Natural killer cell treated with Interleukin-12 subunit alpha and Interleukin-12 subunit beta and Interleukin-15 and Interleukin-18, amount 100 ng/mL, for 72 hours (primary cell): Measurements from ENCODE around the gene TMEM132C. TPM values are rescaled to one million over a fixed set of nuclear protein-coding genes. Genes with fewer than 3 reads are reported as not detected.

Source experiments
- ATAC-seq, 2 donors: fragments of 150-1000 bp; cut with Tn5 transposase in 1 of 2; sonication (Bioruptor Pico), chemical (Tn5 transposase) in 1 of 2; 2 replicates each; pipeline ENCODE4 v1.10.0; 2021
- DNase-seq: peaks from one replicate; pipeline ENCODE4 v3.0.0; 2022; ENCODE audit warnings: low spot score
- H3K27ac Mint-ChIP-seq, 2 donors: 1 replicate in 1 of 2; 2 replicates in 1 of 2; pipeline ENCODE4 v1.8.0; 2022; ENCODE audit warnings: mixed read lengths in 2 of 2, mild to moderate bottlenecking in 1 of 2, moderate library complexity in 1 of 2
- H3K27me3 Mint-ChIP-seq, 2 donors: 1 replicate in 1 of 2; 2 replicates in 1 of 2; pipeline ENCODE4 v1.8.0; 2022; ENCODE audit warnings: mixed read lengths in 2 of 2
- H3K36me3 Mint-ChIP-seq: one replicate; pipeline ENCODE4 v1.8.0; 2022; ENCODE audit warnings: mixed read lengths
- H3K4me1 Mint-ChIP-seq, 2 donors: 1 replicate in 1 of 2; 2 replicates in 1 of 2; pipeline ENCODE4 v1.8.0; 2022; ENCODE audit warnings: low read depth in 2 of 2, mixed read lengths in 2 of 2, mild to moderate bottlenecking in 1 of 2
- H3K4me3 Mint-ChIP-seq: one replicate; pipeline ENCODE4 v1.8.0; 2022; ENCODE audit warnings: mixed read lengths
- H3K9me3 Mint-ChIP-seq: 2 replicates; pipeline ENCODE4 v1.8.0; 2022; ENCODE audit warnings: mixed read lengths
- total RNA-seq, 2 donors: library from RNA; stranded (reverse); gene quantifications; one replicate each; pipeline ENCODE4 v1.2.3, GENCODE V29; 2022

TMEM132C gene
- total RNA-seq, 2 donors from 2014 or later = 0.14 TPM; not detected in 1

DNA sequence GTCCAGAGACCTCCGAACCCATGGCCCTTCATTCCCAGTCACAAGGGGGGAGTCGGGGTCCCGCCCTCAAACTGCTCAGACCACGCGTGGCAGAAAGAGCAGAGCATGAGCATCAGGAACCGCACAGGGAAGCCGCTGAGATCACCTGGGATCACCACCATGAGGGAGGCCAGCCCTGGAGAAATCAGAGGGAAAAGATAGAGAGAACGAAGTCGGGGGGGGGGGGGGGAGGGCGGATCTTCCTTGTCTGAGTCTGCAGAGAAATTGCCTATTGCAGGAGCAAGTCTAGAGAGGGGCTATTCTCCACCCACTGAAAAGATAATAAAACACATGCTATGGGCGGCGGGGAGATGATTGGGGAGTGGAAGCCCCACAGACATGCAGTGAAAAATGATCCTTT, 884 bp upstream of the TMEM132C start:
- ATAC-seq (no peak), DNase-seq (no peak)
- Mint-ChIP-seq H3K27me3 (peaks cover 38 to 60% of the 10 kb centered on the region in 2 donors), H3K36me3 (no peaks in the 10 kb centered on the region), H3K27ac (no peak overlapping the region), H3K9me3 (no peaks in the 10 kb centered on the region), H3K4me1 (no peaks in the 10 kb centered on the region), H3K4me3 (no peak overlapping the region)

DNA sequence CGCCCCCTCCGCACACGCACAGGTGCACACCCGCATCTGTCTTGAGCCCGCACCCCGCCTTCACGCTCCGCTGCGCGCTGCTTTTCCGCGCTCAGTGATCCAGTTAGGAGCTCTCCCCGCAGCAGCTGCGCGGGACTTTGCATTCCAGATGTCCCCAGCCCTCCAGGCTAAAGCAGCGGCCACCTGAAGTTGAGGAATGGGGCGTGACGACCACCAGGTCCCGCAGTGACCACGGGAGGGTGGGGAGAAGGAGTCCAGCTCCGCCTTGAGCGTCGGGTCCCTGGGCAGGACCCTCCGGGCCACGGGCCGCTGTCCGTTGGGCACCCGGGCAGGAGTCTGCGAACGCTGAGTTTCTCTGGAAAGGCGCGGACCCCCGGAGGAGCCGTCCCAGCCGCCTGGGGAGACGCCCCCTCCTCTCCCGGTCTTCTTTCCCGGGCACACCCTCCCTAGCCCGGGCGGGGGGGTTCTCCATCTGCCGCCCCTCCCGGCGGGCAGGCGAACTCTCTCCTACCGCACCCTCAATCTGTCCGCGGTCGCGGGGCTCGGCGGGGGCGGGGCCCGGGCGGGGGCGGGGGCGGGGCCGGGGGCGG, 334 bp upstream of the TMEM132C start:
- Mint-ChIP-seq H3K4me3 (no peak overlapping the region), H3K27me3 (peaks cover 41 to 64% of the 10 kb centered on the region in 2 donors), H3K9me3 (no peaks in the 10 kb centered on the region), H3K36me3 (no peaks in the 10 kb centered on the region), H3K4me1 (no peaks in the 10 kb centered on the region), H3K27ac (no peak overlapping the region)
- no peak for DNase-seq
- ATAC-seq = no peak

DNA sequence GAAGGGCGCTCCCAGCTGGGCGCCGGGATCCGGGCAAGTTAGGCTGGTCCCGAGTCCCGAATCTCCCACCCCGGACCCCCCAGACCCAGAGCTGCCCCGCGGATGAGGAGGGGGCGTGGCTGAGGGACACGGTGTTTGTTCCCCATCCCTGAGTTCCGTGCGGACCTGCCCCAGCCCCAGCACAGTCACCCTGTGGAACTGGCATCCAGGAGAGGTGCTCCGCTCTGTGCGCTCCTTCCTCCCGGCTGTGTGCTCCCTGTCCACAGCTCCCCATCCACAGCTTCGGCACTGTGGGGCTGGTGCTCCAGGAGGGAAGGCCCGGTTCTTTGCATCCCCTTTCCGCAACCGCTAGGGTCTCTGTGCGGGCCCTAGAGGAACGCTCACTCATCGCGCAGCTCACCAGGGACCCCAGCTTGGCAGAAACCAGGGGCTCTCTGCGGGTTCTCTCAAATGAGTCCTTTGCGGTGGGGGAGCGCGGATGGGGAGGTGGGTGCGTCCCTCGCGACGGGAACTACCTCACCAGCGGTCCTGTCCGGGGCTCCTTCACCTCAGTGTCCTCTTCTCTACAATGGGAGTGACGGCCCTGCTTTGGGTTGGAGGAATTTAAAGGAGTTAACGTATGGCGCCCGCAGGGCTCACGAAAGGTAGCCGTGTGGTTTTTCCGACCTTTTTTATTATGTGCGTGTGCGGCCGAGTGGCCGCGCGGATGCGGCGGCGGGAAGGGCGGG, 845 bp downstream of the TMEM132C start:
- Mint-ChIP-seq H3K4me1 (no peaks in the 10 kb centered on the region), H3K27ac (no peak overlapping the region), H3K36me3 (no peaks in the 10 kb centered on the region), H3K27me3 (peaks cover 42 to 70% of the 10 kb centered on the region in 2 donors), H3K9me3 (no peaks in the 10 kb centered on the region), H3K4me3 (no peak overlapping the region)
- DNase-seq (no peak), ATAC-seq (no peak)

DNA sequence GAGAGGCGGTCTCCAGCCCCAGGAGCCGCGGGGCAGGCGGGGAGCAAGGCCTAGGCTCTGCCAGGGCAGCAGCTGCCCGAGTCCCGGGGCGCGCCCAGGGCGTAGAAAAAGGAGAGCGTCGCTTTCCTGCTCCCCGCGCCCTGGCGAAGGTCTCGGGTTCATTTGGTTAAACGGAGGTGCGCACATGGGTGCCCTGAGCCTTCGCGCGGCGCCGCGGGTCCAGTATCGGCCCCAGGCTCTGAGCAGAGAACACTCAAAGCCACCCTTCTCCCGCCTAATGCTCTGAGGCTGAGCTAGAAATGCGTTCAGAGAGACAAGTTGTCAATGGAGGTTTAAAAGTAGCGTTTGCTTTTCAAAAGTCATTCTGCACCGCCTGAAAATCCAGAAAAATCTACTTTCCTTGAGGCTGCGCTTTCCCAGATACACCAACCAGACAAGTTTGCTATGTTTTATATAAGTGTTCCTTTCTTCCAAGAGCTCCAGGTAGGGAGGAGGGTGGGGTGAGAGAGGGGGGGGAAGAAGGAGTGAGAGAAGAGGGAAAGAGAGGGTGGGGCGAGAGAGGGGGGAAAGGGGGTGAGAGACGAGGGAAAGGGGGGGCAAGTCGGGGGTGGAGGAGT, 1.5 kb downstream of the TMEM132C start:
- DNase-seq (no peak), ATAC-seq (no peak)
- Mint-ChIP-seq H3K27ac (no peak overlapping the region), H3K4me1 (no peaks in the 10 kb centered on the region), H3K9me3 (no peaks in the 10 kb centered on the region), H3K36me3 (peaks cover under 1% of the 10 kb centered on the region), H3K27me3 (peaks cover 39 to 70% of the 10 kb centered on the region in 2 donors), H3K4me3 (no peak overlapping the region)

DNA sequence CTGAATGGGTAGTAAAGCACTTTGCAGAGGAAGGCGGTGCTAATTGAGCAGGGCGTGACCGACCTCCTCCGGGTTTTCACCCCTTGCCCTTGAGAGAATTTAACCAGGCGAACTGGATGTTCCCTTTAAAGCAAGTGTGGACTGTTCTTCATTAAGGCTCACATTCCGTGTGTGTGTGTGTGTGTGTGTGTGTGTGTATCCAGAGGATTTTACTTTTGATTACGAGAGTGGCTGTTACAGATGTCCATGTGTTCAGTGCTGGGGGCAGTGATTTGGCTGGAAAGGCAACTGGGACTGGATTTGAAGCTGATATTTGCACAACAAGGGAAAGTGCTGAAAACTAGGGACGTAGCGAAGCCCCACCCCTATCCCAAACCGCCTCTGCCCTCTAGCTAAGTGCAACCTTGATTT, 2.2 kb downstream of the TMEM132C start:
- Mint-ChIP-seq H3K36me3 (peaks cover 7% of the 10 kb centered on the region), H3K9me3 (no peaks in the 10 kb centered on the region), H3K4me1 (no peaks in the 10 kb centered on the region), H3K27ac (no peak overlapping the region), H3K4me3 (no peak overlapping the region), H3K27me3 (peaks cover 33 to 70% of the 10 kb centered on the region in 2 donors)
- ATAC-seq (no peak), DNase-seq (no peak)

DNA sequence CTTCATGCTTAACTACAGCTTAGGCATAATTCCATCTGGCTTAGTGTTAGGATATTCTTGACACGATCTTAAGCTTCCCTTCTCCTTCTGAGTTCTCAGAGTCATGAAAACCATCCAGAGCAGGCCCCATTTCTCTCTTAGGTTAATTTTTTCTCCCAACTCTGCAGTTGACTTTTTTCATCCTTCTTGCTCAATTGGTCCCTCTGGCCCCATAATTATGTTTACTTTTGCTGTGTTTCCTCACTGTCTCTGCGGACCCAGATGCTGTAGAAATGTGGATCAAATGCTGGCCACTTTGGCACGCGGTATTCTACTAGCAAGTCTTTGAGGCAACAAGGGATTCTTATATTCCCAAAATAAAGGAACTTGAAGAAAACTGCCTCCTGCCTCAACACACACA, 9.5 kb downstream of the TMEM132C start:
- no peaks in the 10 kb centered on the region for H3K9me3 Mint-ChIP-seq
- H3K4me1 Mint-ChIP-seq = no peaks in the 10 kb centered on the region
- DNase-seq (no peak), ATAC-seq (no peak)
- peaks cover 7% of the 10 kb centered on the region for H3K36me3 Mint-ChIP-seq
- no peak overlapping the region for H3K4me3 Mint-ChIP-seq
- H3K27ac Mint-ChIP-seq = no peak overlapping the region
- H3K27me3 Mint-ChIP-seq = peaks cover 9 to 44% of the 10 kb centered on the region in 2 donors

DNA sequence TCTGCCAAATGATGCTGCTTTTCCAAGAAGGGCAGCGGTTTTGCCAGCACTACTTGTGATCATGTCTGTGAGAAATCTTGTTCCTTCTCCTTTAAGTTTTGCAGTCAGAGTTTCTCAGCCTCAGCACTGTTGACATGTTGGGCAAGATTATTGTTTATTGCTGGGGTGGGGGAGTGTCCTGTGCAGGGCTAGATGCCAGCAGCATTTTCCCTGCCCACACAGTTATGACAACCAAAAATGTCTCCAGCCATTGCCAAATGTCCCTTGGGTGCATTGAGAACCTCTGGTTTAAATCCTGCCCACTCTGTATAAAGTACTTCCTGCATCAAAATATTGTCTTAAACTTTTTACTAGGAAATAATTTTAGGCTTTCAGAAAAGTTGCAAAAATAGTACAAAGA, 20.0 kb downstream of the TMEM132C start:
- Mint-ChIP-seq H3K4me3 (no peak overlapping the region), H3K27me3 (peaks cover 20 to 41% of the 10 kb centered on the region in 2 donors), H3K36me3 (no peaks in the 10 kb centered on the region), H3K9me3 (no peaks in the 10 kb centered on the region), H3K27ac (no peak overlapping the region), H3K4me1 (no peaks in the 10 kb centered on the region)
- ATAC-seq (no peak), DNase-seq (no peak)

DNA sequence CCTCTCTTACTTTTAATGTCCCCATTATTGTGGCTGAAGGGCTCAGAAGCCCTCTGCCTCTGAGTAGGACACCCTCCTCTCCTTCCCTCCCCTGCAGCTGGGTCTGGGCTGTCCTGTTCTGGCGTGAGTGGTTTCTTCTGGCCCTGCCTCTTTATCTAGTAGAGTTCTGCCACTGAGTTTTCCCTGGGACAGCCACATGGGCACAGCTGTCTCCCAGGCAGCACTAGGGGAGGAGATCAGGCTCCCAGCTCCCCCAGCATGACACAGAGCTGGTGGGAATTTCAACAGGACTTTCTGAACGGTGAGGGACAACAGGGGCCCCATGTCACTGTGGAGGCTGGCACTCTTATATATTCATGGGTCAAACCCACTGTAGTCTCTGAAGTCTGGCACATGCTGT, 21.4 kb downstream of the TMEM132C start:
- H3K4me1 Mint-ChIP-seq = no peaks in the 10 kb centered on the region
- H3K36me3 Mint-ChIP-seq = no peaks in the 10 kb centered on the region
- no peaks in the 10 kb centered on the region for H3K9me3 Mint-ChIP-seq
- ATAC-seq (no peak), DNase-seq (no peak)
- H3K4me3 Mint-ChIP-seq = no peak overlapping the region
- H3K27me3 Mint-ChIP-seq = peaks cover 21 to 38% of the 10 kb centered on the region in 2 donors
- no peak overlapping the region for H3K27ac Mint-ChIP-seq

DNA sequence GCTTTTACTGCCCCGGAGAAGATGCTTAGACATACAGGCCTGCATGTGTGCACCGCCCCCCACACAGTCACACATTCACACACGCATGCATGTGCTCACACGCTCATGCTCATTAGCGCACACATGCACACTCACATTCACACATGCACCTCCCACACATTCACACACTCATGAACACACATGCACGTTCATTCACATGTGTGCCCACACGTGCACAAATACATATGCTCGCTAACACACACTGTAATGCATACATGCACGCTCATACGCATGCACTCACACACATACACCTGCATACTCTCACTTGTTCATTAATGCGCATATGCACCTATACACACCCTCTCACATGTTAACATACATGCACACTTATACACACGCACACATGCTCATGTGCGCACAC, 21.9 kb downstream of the TMEM132C start:
- DNase-seq = no peak
- Mint-ChIP-seq H3K4me3 (no peak overlapping the region), H3K27ac (no peak overlapping the region), H3K9me3 (no peaks in the 10 kb centered on the region), H3K27me3 (peaks cover 21 to 38% of the 10 kb centered on the region in 2 donors), H3K36me3 (no peaks in the 10 kb centered on the region), H3K4me1 (no peaks in the 10 kb centered on the region)
- ATAC-seq = no peak

DNA sequence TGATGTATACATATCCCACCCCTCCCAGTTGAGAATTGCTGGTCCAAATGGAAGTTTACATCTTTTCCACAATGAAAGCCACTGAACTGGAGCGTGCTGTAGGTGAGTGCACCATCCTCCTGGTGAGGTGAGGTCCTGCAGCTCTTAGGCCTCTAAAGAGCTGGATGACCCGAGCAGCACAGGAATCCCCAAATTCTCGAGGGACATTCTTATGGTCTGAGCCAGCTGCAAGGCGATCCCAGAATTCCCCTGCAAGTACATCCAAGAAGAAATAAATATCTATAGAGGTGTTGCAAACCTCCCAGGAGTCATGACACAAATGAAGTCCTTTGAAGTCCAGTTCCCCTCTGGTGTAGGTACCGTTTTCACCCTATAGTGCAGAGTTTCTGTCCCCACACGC, 24.0 kb downstream of the TMEM132C start:
- DNase-seq = no peak
- H3K27ac Mint-ChIP-seq = no peak overlapping the region
- no peak for ATAC-seq

DNA sequence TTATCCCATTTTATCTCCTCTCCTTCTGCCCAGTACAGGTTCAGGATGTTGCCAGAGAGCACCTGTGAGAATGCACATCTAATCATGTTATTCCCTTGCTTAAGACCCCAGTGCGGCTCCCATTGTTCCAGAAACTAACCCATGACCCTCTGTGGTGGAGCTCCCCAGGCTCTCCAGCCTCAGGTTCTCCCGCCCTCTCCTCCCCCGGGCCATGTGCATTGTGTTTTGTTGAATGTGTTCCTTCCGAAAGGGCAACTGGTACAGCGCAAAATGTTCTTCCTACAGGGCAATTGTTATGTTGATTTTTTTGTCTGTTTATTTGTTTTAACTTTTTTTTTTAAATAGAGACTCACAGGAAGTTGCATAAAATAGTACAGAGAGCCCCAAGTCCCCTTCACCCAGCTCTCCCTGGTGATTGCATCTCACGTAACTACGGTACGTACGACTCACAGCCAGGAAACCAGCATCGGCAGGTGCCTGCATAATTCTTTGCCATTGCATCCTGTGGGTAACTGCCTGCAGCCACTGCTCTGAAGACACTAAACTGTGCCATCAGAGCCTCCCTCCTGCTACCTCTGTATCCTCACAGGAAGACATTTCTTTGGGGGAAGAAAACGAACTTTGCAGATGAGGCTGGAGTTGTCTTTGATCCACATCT, 31.2 kb downstream of the TMEM132C start:
- DNase-seq = no peak
- H3K4me3 Mint-ChIP-seq = no peak overlapping the region
- no peak for ATAC-seq
- H3K27ac Mint-ChIP-seq = no peak overlapping the region
- H3K36me3 Mint-ChIP-seq = no peaks in the 10 kb centered on the region
- H3K9me3 Mint-ChIP-seq = no peaks in the 10 kb centered on the region
- H3K4me1 Mint-ChIP-seq = no peaks in the 10 kb centered on the region
- peaks cover 27 to 35% of the 10 kb centered on the region in 2 donors for H3K27me3 Mint-ChIP-seq

More for the DNA sequence above, 24.0 kb downstream of the TMEM132C start:
- Mint-ChIP-seq H3K4me1 (no peaks in the 10 kb centered on the region), H3K4me3 (no peak overlapping the region), H3K9me3 (no peaks in the 10 kb centered on the region), H3K36me3 (no peaks in the 10 kb centered on the region), H3K27me3 (peaks cover 25 to 35% of the 10 kb centered on the region in 2 donors)

DNA sequence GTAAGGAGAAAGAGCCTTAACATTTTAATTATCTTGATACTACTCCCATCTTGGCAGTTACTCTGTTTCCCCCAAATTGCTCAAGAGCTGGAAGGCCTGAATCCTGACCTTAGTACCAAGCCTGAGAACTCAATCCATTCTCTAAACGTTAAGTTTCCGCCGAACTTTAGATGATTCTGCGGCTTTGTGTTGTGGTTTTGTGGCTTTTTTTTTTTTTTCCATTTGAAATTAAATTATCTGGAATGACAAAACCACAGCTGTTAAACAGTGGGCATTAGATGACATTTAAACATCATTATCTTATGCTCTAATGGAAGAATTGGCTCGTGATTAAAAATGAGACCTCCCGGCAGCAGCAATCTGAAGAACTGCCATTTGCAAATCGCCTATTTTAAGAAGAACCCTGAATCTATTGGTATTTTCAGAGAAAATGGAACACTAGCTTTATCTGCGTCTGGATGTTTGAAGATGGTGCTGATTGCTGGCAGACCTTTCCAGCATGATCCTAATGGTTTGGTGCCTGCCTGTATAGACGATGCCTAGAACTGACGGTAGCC, 38.4 kb downstream of the TMEM132C start:
- no peaks in the 10 kb centered on the region for H3K36me3 Mint-ChIP-seq
- no peak for ATAC-seq

DNA sequence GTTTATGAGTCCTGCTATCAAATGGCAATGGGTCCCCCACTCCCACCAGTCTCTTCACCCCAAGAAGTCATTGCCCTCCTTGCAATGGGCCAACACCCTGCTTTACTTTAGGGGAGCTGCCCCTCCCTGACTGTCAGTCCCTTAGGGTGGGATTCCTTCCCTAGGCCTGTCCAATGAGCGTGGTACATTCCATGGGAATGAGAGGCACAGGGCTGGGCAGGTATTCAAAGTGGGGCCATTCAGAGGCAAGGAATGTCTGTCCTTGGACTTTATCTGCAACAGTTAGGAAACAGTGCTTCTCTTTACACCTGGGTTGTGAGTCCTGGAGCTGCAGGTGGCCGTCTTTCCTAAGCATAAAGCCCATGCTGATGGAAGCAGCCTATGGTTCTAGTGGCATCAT, 40.8 kb downstream of the TMEM132C start:
- no peak overlapping the region for H3K27ac Mint-ChIP-seq
- ATAC-seq (no peak), DNase-seq (no peak)
- H3K4me3 Mint-ChIP-seq = no peak overlapping the region
- no peaks in the 10 kb centered on the region for H3K4me1 Mint-ChIP-seq
- H3K27me3 Mint-ChIP-seq = peaks cover 0 to 3% of the 10 kb centered on the region in 2 donors
- H3K36me3 Mint-ChIP-seq = no peaks in the 10 kb centered on the region
- no peaks in the 10 kb centered on the region for H3K9me3 Mint-ChIP-seq

More for the DNA sequence above, 38.4 kb downstream of the TMEM132C start:
- H3K27ac Mint-ChIP-seq = no peak overlapping the region
- H3K27me3 Mint-ChIP-seq = peaks cover 0 to 3% of the 10 kb centered on the region in 2 donors
- no peaks in the 10 kb centered on the region for H3K4me1 Mint-ChIP-seq
- no peaks in the 10 kb centered on the region for H3K9me3 Mint-ChIP-seq
- H3K4me3 Mint-ChIP-seq = no peak overlapping the region
- DNase-seq = no peak

DNA sequence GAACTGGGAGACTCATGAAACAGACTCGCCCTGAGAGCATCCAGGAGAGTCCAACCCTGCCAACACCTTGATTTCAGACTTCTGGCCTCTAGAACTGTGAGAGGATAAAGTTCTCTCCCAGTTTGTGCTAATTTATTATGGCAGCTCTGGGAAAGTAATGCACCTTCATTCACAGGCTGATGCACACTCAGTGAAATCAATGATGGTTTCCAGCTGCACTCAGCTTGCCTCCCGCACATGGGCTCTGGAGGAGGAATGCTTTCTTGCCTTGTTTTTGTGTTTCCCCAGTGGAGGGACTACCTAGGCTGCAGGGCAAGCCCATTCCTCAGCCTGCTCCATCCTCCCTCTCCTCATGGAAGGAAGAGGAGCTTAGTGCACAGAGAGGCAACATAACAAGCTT, 45.7 kb downstream of the TMEM132C start:
- no peaks in the 10 kb centered on the region for H3K9me3 Mint-ChIP-seq
- no peak overlapping the region for H3K27ac Mint-ChIP-seq
- peaks cover 15 to 18% of the 10 kb centered on the region in 2 donors for H3K27me3 Mint-ChIP-seq
- H3K36me3 Mint-ChIP-seq = no peaks in the 10 kb centered on the region
- ATAC-seq (no peak), DNase-seq (no peak)
- H3K4me1 Mint-ChIP-seq = no peaks in the 10 kb centered on the region
- no peak overlapping the region for H3K4me3 Mint-ChIP-seq
